HG02678 (cell line): Measurements from ENCODE around the gene RNF103.
"Not testable (repeated sequence)": the region's sequence is repeated elsewhere in the genome, so short reads cannot be mapped to it uniquely, and the experiment has no call there.

Experiments
- ATAC-seq: cut with Tn5 transposase; IDR thresholded peaks from one replicate; pipeline ENCODE4 v1.9.1; 2021; ENCODE audit warnings: mild to moderate bottlenecking, moderate library complexity; ENCODE audit not compliant: unreplicated experiment

RNF103 gene

GRCh38 chr2:86623494-86624266 lies at the start of gene RNF103:
Gene RNF103, minus strand, starts transcription at chr2:86623865. Its CDS starts 979 bp downstream, at chr2:86622886.
- peak; percentile 83 for ATAC-seq

GRCh38 chr2:86673011-86673410 lies 49.3 kb upstream of the RNF103 start:
- ATAC-seq: no peak

- ATAC-seq: no peak
Observed at GRCh38 chr2:86672027-86672545, 48.4 kb upstream of the RNF103 start.

GRCh38 chr2:86671337-86671981 lies 47.8 kb upstream of the RNF103 start:
- no peak for ATAC-seq

- not testable (repeated sequence) for ATAC-seq
Observed at GRCh38 chr2:86669323-86669722, 45.7 kb upstream of the RNF103 start.

GRCh38 chr2:86661333-86661732 lies 37.7 kb upstream of the RNF103 start:
- no peak for ATAC-seq

- no peak for ATAC-seq
Observed at GRCh38 chr2:86650188-86650587, 26.5 kb upstream of the RNF103 start.

GRCh38 chr2:86649119-86649947 lies 25.7 kb upstream of the RNF103 start:
- no peak for ATAC-seq

GRCh38 chr2:86648681-86649080 lies 25.0 kb upstream of the RNF103 start:
- ATAC-seq: no peak

GRCh38 chr2:86646865-86647264 lies 23.2 kb upstream of the RNF103 start:
- ATAC-seq: no peak

GRCh38 chr2:86646329-86646728 lies 22.7 kb upstream of the RNF103 start:
- ATAC-seq: no peak

- no peak for ATAC-seq
Observed at GRCh38 chr2:86645752-86646151, 22.1 kb upstream of the RNF103 start.

GRCh38 chr2:86638712-86639111 lies 15.0 kb upstream of the RNF103 start:
- no peak for ATAC-seq

GRCh38 chr2:86636842-86637241 lies 13.2 kb upstream of the RNF103 start:
- no peak for ATAC-seq

GRCh38 chr2:86634352-86634751 lies 10.7 kb upstream of the RNF103 start:
- ATAC-seq: no peak

- no peak for ATAC-seq
Observed at GRCh38 chr2:86633155-86633651, 9.5 kb upstream of the RNF103 start.

- no peak for ATAC-seq
Observed at GRCh38 chr2:86632672-86633071, 9.0 kb upstream of the RNF103 start.

GRCh38 chr2:86631846-86632485 lies 8.3 kb upstream of the RNF103 start:
- ATAC-seq: no peak

- ATAC-seq: peak; percentile 29
Observed at GRCh38 chr2:86628091-86628522, 4.4 kb upstream of the RNF103 start.

GRCh38 chr2:86627550-86627949 lies 3.9 kb upstream of the RNF103 start:
- ATAC-seq: no peak

GRCh38 chr2:86625096-86625495 lies 1.4 kb upstream of the RNF103 start:
- no peak for ATAC-seq
